A549 treated with AZD9567 at 1 μM for 4 hours (cell line): ENCODE measurements around the gene CD109. TPM values are rescaled to one million over a fixed set of nuclear protein-coding genes. Genes with fewer than 3 reads are reported as not detected.

ENCODE experiments used
- total RNA-seq: library from RNA; stranded (reverse); fragments of 200-300 nt; extraction: Qiagen RNA extraction; gene quantifications from 5 replicates; pipeline ENCODE4 v1.2.3, GENCODE V29; 2022; ENCODE audit not compliant: insufficient read depth

CD109 gene
- total RNA-seq, result 36.6 to 64.8 TPM (median 57.3 TPM) in 5 replicates

DNA sequence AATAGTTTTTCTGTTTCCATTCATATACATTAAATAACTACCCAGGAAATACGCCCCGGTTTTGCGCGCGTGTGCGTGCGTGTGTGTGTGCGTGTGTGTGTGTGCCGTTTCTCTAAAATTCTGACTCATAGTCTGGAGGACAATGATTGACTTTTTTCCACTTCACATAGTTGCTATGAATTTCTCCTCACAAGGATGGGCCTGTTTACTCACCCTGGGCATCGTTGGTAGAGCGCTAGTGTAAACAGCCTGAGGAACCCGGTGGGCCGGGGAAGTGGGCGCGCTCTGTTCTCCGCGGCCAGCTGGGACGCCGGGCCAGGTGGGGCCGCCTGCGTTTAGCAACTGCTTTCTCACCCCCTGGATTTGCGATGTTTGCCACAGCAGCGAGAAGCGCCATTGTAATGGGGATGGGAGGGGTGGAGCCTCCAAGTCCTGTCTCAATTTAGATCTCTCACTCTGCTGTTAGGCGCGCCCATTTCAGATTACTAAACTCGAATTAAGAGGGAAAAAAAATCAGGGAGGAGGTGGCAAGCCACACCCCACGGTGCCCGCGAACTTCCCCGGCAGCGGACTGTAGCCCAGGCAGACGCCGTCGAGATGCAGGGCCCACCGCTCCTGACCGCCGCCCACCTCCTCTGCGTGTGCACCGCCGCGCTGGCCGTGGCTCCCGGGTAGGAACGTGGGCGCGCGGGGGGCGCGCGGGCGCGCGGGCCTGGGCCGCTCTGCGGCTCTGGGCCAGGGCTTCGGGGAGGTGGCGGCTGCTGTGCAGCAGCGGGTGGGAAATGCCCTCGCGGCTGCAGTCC is at the start of gene CD109:
CD109 (plus strand) TSS at position 585 of the 803 bp plus-strand sequence; CDS start at position 598, 13 bp downstream.

DNA sequence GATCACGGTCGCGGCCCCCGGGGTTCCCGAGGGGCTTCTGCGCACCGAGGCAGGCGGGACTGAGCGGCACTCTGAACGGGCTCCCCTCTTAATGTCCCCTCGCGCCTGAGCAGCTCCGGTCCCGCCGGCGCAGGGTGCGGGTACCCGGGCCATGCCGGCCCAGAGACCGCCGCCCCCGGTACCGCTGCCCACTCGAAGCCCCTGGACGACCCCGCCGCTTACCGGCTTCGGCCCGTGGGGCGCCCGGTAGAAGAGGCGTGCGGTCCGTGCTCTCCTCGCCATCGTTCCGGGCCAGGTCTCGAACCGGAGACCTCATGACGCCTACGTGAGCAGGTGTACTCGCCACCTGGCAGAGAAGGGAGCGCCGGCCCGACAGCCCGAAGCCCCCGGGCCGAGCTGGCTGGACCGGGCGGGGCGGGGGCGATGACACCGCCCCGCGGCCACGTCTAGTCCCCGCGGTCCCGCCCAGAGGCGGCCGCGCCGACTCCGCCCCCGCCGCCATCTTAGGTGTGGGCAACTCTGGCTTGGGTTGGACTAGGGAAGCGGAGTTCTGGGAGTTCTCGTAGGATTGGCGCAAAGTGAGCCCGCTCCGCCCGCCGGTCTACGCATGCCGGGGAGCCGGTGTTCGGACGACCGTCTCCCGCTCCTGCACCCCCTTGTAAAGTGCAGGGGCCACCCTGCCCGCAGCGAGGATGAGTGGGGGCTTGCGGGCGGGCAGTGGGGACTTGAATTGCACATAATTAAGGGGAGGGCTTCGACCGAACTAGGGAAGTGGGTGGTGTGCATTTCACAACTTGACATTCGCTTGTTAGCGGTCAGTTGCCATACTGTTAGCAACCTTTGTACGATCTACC is 42.2 kb upstream of the CD109 start, which contains the start of gene SLC17A5:
SLC17A5 (minus strand) TSS at position 422 of the 854 bp plus-strand sequence; CDS start at position 316, 106 bp downstream.

Other genes starting within 250 kb of the CD109 start
- gene CGAS, start 243.9 kb upstream of the CD109 start, total RNA-seq, result 3.6 to 4.6 TPM (median 4.2 TPM) in 5 replicates
- 9.0 to 12.5 TPM (median 9.8 TPM) in 5 replicates for gene MTO1, start 234.5 kb upstream of the CD109 start, total RNA-seq
- gene EEF1A1, start 175.2 kb upstream of the CD109 start, total RNA-seq, result 7,488 to 8,100 TPM (median 7,636 TPM) in 5 replicates
- 11.3 to 15.6 TPM (median 13.1 TPM) in 5 replicates for gene SLC17A5, start 42.2 kb upstream of the CD109 start, total RNA-seq